Activated T-cell treated with anti-CD3 and anti-CD28 coated beads, Interleukin-2, amount 50 U/mL, for 4 hours (primary cell): Measurements from ENCODE around the gene PVALB. TPM values are rescaled to one million over a fixed set of nuclear protein-coding genes. Genes with fewer than 3 reads are reported as not detected.
"Not testable (repeated sequence)": the region's sequence is repeated elsewhere in the genome, so short reads cannot be mapped to it uniquely, and the experiment has no call there.

Experiments
- ATAC-seq, 2 donors: fragments of 200-7000 bp; cut with Tn5 transposase; one replicate each; pipeline ENCODE4 v1.10.0; 2021
- DNase-seq: peaks from one replicate; pipeline ENCODE4 v3.0.0-alpha.2; 2020
- H3K27me3 Mint-ChIP-seq: one replicate; pipeline ENCODE4 v1.8.0; 2021; ENCODE audit warnings: low read depth, mixed read lengths
- H3K36me3 Mint-ChIP-seq: one replicate; pipeline ENCODE4 v1.8.0; 2022; ENCODE audit warnings: mixed read lengths; ENCODE audit not compliant: insufficient read depth
- H3K4me1 Mint-ChIP-seq: one replicate; pipeline ENCODE4 v1.8.0; 2021; ENCODE audit warnings: low read depth, mixed read lengths
- H3K4me3 Mint-ChIP-seq: one replicate; pipeline ENCODE4 v1.8.0; 2021; ENCODE audit warnings: mild to moderate bottlenecking, moderate library complexity, mixed read lengths
- H3K9me3 Mint-ChIP-seq: one replicate; pipeline ENCODE4 v1.8.0; 2021; ENCODE audit warnings: mixed read lengths
- total RNA-seq, 3 donors: library from RNA; stranded (reverse); gene quantifications; one replicate each; pipeline ENCODE4 v1.2.1, GENCODE V29; 2021

The PVALB gene
- total RNA-seq, 3 donors from 2014 or later, result not detected

DNA sequence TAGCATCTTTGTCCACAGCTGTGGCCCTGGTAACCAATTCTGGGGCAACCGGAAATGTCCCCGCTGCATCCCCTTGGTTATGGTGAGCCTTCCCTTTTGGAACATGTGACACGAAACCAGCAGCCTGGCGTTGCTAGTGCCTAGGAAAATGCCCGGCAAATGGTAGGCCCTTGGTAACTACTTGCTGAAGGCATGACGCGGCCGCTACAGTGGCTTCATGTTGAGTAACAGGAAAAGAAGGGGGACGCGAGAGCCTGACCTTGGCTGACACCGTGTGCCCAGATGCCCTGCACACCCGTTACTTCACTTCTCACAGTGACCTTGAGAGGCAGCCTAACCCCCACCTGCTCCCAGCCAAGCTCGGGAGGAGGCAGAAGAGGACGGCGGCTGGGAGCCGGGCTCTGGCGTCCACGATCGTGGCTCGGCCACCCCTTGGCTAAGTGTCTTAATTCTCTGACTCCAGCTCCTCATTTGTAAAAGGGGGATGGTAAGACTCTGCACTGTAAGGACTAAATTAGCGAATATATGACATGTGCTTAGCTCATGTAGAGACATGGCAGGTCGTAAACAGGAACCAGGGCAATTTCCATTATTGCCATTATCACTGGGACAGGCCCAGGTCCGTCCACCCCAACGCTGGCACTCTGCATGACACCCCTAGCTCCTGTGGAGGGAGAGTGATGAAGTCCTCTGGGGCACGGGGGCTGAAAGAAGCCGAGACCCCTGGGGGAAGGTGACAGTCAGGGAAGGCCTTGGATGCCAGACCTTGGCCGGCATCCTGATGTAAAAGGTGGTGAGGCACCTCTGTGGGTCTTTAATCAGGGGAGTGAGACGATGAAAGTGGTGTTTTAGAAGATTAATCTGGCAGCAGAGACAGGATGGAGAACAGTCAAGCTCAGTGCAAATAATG lies 59.8 kb downstream of the PVALB start:
- H3K4me1 Mint-ChIP-seq, result no peaks in the 10 kb centered on the region
- ATAC-seq (no peak), DNase-seq (no peak)
- H3K36me3 Mint-ChIP-seq, result no peaks in the 10 kb centered on the region
- H3K27me3 Mint-ChIP-seq, result peaks cover 16% of the 10 kb centered on the region
- no peak overlapping the region for H3K4me3 Mint-ChIP-seq
- H3K9me3 Mint-ChIP-seq, result no peaks in the 10 kb centered on the region

DNA sequence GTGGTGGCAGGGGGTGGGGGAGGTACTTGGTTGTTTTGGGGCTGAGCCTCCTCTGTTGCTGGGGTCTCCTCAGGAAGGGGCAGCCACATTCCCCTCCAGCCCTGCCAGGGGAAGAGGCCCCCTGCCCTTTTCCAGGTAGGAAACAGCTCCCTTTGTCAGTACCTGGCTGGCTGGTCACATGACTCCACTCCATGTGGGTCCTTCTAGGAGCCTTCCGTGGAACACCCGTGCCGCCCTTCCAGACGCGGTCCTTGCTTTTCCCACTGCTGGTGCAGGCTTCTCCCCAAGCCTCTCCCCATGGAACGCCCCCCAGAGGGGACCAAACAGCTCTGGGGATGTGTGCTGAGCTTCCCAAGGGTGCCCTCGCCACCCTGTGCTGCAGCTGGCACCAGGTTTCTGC lies 60.8 kb downstream of the PVALB start:
- no peaks in the 10 kb centered on the region for H3K9me3 Mint-ChIP-seq
- H3K27me3 Mint-ChIP-seq, result peaks cover 19% of the 10 kb centered on the region
- H3K4me1 Mint-ChIP-seq, result no peaks in the 10 kb centered on the region
- H3K36me3 Mint-ChIP-seq, result no peaks in the 10 kb centered on the region
- DNase-seq, result no peak
- no peak overlapping the region for H3K4me3 Mint-ChIP-seq
- ATAC-seq, result no peak

DNA sequence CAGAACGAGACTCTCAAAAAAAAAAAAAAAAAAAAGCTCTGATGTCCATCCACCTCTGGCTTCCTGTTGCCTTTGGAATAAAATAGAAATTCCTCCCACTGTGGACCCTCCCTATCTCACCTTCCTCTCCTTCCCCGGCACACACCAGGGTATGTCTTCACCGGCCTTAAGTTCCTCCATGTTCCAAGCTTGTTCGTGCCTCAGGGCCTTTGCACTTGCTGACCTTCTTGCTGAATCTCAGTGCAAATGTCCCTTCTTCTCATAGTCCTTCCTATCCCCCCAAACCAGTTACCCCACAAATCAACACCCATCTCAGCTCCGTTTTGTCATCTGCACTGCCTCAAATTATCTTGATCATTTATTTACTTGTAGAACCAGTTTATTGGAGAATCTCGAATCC lies 61.5 kb downstream of the PVALB start:
- Mint-ChIP-seq H3K9me3 (no peaks in the 10 kb centered on the region), H3K27me3 (peaks cover 20% of the 10 kb centered on the region), H3K4me3 (no peak overlapping the region), H3K4me1 (no peaks in the 10 kb centered on the region), H3K36me3 (no peaks in the 10 kb centered on the region)
- no peak for DNase-seq
- ATAC-seq, result no peak

DNA sequence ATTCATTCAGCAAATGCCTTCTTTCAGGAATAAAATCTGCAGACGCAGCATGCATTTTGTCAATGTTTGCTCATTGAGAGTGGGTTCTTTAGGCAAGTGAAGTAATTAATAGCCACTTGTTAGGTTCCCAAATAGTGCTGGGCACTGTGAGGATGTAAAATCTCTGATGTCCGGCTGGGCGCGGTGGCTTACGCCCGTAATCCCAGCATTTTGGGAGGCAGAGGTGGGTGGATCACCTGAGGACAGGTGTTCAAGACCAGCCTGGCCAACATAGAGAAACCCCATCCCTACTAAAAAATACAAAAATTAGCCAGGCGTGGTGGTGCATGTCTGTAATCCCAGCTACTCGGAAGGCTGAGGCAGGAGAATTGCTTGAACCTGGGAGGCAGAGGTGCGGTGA lies 62.0 kb downstream of the PVALB start:
- not testable (repeated sequence) for H3K4me3 Mint-ChIP-seq, H3K9me3 Mint-ChIP-seq, ATAC-seq, H3K4me1 Mint-ChIP-seq, DNase-seq, H3K36me3 Mint-ChIP-seq
- peaks cover 22% of the 10 kb centered on the region for H3K27me3 Mint-ChIP-seq

GRCh38 chr22:36753916-36754315 lies 62.9 kb downstream of the PVALB start:
- no peaks in the 10 kb centered on the region for H3K9me3 Mint-ChIP-seq
- no peaks in the 10 kb centered on the region for H3K4me1 Mint-ChIP-seq

GRCh38 chr22:36753120-36753802 lies 63.6 kb downstream of the PVALB start:
- Mint-ChIP-seq H3K27me3 (peaks cover 22% of the 10 kb centered on the region), H3K4me1 (no peaks in the 10 kb centered on the region), H3K9me3 (no peaks in the 10 kb centered on the region), H3K36me3 (no peaks in the 10 kb centered on the region), H3K4me3 (no peak overlapping the region)
- DNase-seq (no peak), ATAC-seq (no peak)

More at GRCh38 chr22:36753916-36754315, 62.9 kb downstream of the PVALB start:
- ATAC-seq (no peak), DNase-seq (no peak)
- peaks cover 22% of the 10 kb centered on the region for H3K27me3 Mint-ChIP-seq
- H3K36me3 Mint-ChIP-seq, result no peaks in the 10 kb centered on the region
- no peak overlapping the region for H3K4me3 Mint-ChIP-seq

Other genes starting within 250 kb of the PVALB start
- gene CACNG2, start 113.3 kb downstream of the PVALB start, total RNA-seq, result not detected
- 10 to 100 TPM; 19.5 to 25.5 (median 25.2) TPM for gene IFT27, start 40.9 kb downstream of the PVALB start, total RNA-seq
- gene NCF4, start 44.0 kb upstream of the PVALB start, total RNA-seq, result 1 to 10 TPM; 1.2 to 2.3 (median 1.4) TPM
- 1 to 10 TPM; 1.3 to 2.7 (median 2.5) TPM for gene CSF2RB, start 96.6 kb upstream of the PVALB start, total RNA-seq
- gene TST, start 202.4 kb upstream of the PVALB start, total RNA-seq, result 1 to 10 TPM; 1.2 TPM
- 1 to 10 TPM; 4.7 to 7.2 (median 6.0) TPM for gene MPST, start 202.7 kb upstream of the PVALB start, total RNA-seq
- 10 to 100 TPM; 33.8 to 39.6 (median 34.3) TPM for gene KCTD17, start 234.7 kb upstream of the PVALB start, total RNA-seq